Activated CD8-positive, alpha-beta memory T cell treated with anti-CD3 and anti-CD28 coated beads for 24 hours (primary cell): ENCODE results near the gene ZNF675.
A peak's percentile ranks its signal among the peaks of the same experiment; 100 is the strongest.
"Not testable (repeated sequence)": the region's sequence is repeated elsewhere in the genome, so short reads cannot be mapped to it uniquely, and the experiment has no call there.

Source experiments
- DNase-seq: peaks from one replicate; pipeline ENCODE4 v3.0.0-alpha.2; 2020

ZNF675 gene

GRCh38 chr19:23686621-23687423, at the start of gene ZNF675:
TSS of gene ZNF675 (minus strand) at chr19:23687212. CDS start at chr19:23687033, 179 bp downstream.
- DNase-seq: peak; percentile 91

GRCh38 chr19:23730729-23731465, 43.9 kb upstream of the ZNF675 start:
- not testable (repeated sequence) for DNase-seq

- DNase-seq: not testable (repeated sequence)
Observed at GRCh38 chr19:23724161-23724560, 37.1 kb upstream of the ZNF675 start.

- no peak for DNase-seq
Observed at GRCh38 chr19:23718802-23719201, 31.8 kb upstream of the ZNF675 start.

GRCh38 chr19:23716792-23717191, 29.8 kb upstream of the ZNF675 start:
- no peak for DNase-seq

GRCh38 chr19:23709347-23709746, 22.3 kb upstream of the ZNF675 start:
- no peak for DNase-seq

GRCh38 chr19:23706657-23707056, 19.6 kb upstream of the ZNF675 start:
- DNase-seq: no peak

- DNase-seq: no peak
Observed at GRCh38 chr19:23699521-23699860, 12.5 kb upstream of the ZNF675 start.

GRCh38 chr19:23698711-23699520, 11.9 kb upstream of the ZNF675 start:
- DNase-seq: no peak

GRCh38 chr19:23692937-23693336, 5.9 kb upstream of the ZNF675 start:
- DNase-seq: not testable (repeated sequence)

- DNase-seq: no peak
Observed at GRCh38 chr19:23673132-23673531, 13.9 kb downstream of the ZNF675 start.

GRCh38 chr19:23668606-23669005, 18.4 kb downstream of the ZNF675 start:
- not testable (repeated sequence) for DNase-seq

- DNase-seq: no peak
Observed at GRCh38 chr19:23665651-23666410, 21.2 kb downstream of the ZNF675 start.

GRCh38 chr19:23649817-23650216, 37.2 kb downstream of the ZNF675 start:
- DNase-seq: not testable (repeated sequence)
